Uterus (tissue), 4 donors: ENCODE measurements around the gene CST9L. TPM values are rescaled to one million over a fixed set of nuclear protein-coding genes. Genes with fewer than 3 reads are reported as not detected.

ENCODE experiments used
- DNase-seq, 2 donors: peaks; one replicate each; pipeline ENCODE4 v3.0.0-alpha.2; 2019 to 2020
- H3K27ac ChIP-seq, 2 donors: fragments of 200-600 bp; sonication (generic); 1 replicate in 1 of 2; 2 replicates in 1 of 2; pipeline ENCODE4 v1.5.1; 2016 to 2018
- H3K27me3 ChIP-seq, 2 donors: fragments of 200-600 bp; sonication (generic); one replicate each; pipeline ENCODE4 v1.5.1; 2018 to 2019; ENCODE audit warnings: control low read depth in 1 of 2
- H3K36me3 ChIP-seq, 2 donors: fragments of 200-600 bp; sonication (generic); one replicate each; pipeline ENCODE4 v1.5.1; 2019; ENCODE audit warnings: control low read depth in 1 of 2
- H3K4me1 ChIP-seq, 2 donors: fragments of 200-600 bp; sonication (generic); one replicate each; pipeline ENCODE4 v1.5.1; 2018 to 2019; ENCODE audit warnings: control low read depth in 1 of 2
- H3K4me3 ChIP-seq, 2 donors: fragments of 200-600 bp; sonication (generic); 1 replicate in 1 of 2; 2 replicates in 1 of 2; pipeline ENCODE4 v1.5.1; 2018 to 2019; ENCODE audit warnings: mild to moderate bottlenecking in 1 of 2
- H3K9me3 ChIP-seq, 2 donors: fragments of 200-600 bp; sonication (generic); one replicate each; pipeline ENCODE4 v1.5.1; 2019; ENCODE audit warnings: control low read depth in 1 of 2
- CTCF ChIP-seq, 4 experiments: fragments of 200-600 bp in 2 of 4; fragments of 450-650 bp in 2 of 4; sonication (generic) in 2 of 4; IDR thresholded peaks; one replicate each; pipeline ENCODE4 v1.5.1; 2016 to 2019; ENCODE audit warnings: antibody characterized with exemption in 4 of 4, mild to moderate bottlenecking in 2 of 4, moderate library complexity in 1 of 4
- POLR2A ChIP-seq, 2 donors: fragments of 450-650 bp; IDR thresholded peaks; one replicate each; pipeline ENCODE4 v1.6.1; 2016; ENCODE audit warnings: antibody characterized with exemption in 2 of 2, mild to moderate bottlenecking in 1 of 2, moderate library complexity in 1 of 2
- intact Hi-C: fragments of 100-400 bp; cut with DNase I; formaldehyde crosslinking; loops from one replicate; pipeline ENCODE4 v1.15.1; 2023; ENCODE audit warnings: low total_unique reads
- total RNA-seq, 4 donors: library from RNA; depleted of rRNA in 3 of 4; stranded (reverse); fragments of >200 nt in 3 of 4; gene quantifications; one replicate each; pipeline versions ENCODE4 v1.1.0 to v1.2.4, GENCODE V29; 2014 to 2023
- donor health status: DM: yes; HTN: yes; CAD: no.

The CST9L gene
- total RNA-seq, 4 donors from 2014 or later, result not detected

GRCh38 chr20:23554401-23554800 is 13.9 kb downstream of the CST9L start:
- Histone ChIP-seq H3K36me3 (no peaks in the 10 kb centered on the region), H3K9me3 (no peaks in the 10 kb centered on the region), H3K27ac (no peak overlapping the region), H3K4me1 (no peaks in the 10 kb centered on the region), H3K4me3 (no peak overlapping the region), H3K27me3 (no peaks in the 10 kb centered on the region)
- no peak for DNase-seq
- TF ChIP-seq CTCF (IDR thresholded peaks at IDR 0.05), result no peak
- TF ChIP-seq POLR2A (IDR thresholded peaks at IDR 0.05), result no peak
- intact Hi-C loops, result no loop called here

GRCh38 chr20:23551786-23552185 is 16.5 kb downstream of the CST9L start:
- no peaks in the 10 kb centered on the region for H3K36me3 ChIP-seq
- no peaks in the 10 kb centered on the region for H3K9me3 ChIP-seq
- no peak overlapping the region for H3K27ac ChIP-seq
- H3K4me1 ChIP-seq, result no peaks in the 10 kb centered on the region
- DNase-seq, result no peak
- TF ChIP-seq CTCF (IDR thresholded peaks at IDR 0.05) (no peak), POLR2A (IDR thresholded peaks at IDR 0.05) (no peak)
- intact Hi-C loops, result no loop called here
- H3K27me3 ChIP-seq, result no peaks in the 10 kb centered on the region
- H3K4me3 ChIP-seq, result no peak overlapping the region

GRCh38 chr20:23551383-23551782 is 16.9 kb downstream of the CST9L start:
- Histone ChIP-seq H3K4me1 (no peaks in the 10 kb centered on the region), H3K27ac (no peak overlapping the region), H3K4me3 (no peak overlapping the region), H3K36me3 (no peaks in the 10 kb centered on the region), H3K27me3 (no peaks in the 10 kb centered on the region), H3K9me3 (no peaks in the 10 kb centered on the region)
- intact Hi-C loops, result no loop called here
- TF ChIP-seq CTCF (IDR thresholded peaks at IDR 0.05), result no peak
- no peak for TF ChIP-seq POLR2A (IDR thresholded peaks at IDR 0.05)
- DNase-seq, result no peak

- no peak overlapping the region for H3K27ac ChIP-seq
- no peaks in the 10 kb centered on the region for H3K9me3 ChIP-seq
- H3K27me3 ChIP-seq, result no peaks in the 10 kb centered on the region
- no peaks in the 10 kb centered on the region for H3K36me3 ChIP-seq
- DNase-seq, result no peak
- no peaks in the 10 kb centered on the region for H3K4me1 ChIP-seq
- intact Hi-C loops, result no loop called here
- TF ChIP-seq CTCF (IDR thresholded peaks at IDR 0.05) (no peak), POLR2A (IDR thresholded peaks at IDR 0.05) (no peak)
- H3K4me3 ChIP-seq, result no peak overlapping the region
Measured at GRCh38 chr20:23550227-23550626, 18.1 kb downstream of the CST9L start.

- DNase-seq, result no peak
- Histone ChIP-seq H3K9me3 (no peaks in the 10 kb centered on the region), H3K36me3 (no peaks in the 10 kb centered on the region), H3K4me3 (no peak overlapping the region), H3K4me1 (no peaks in the 10 kb centered on the region), H3K27me3 (no peaks in the 10 kb centered on the region), H3K27ac (no peak overlapping the region)
- intact Hi-C loops, result no loop called here
- TF ChIP-seq POLR2A (IDR thresholded peaks at IDR 0.05), result no peak
- TF ChIP-seq CTCF (IDR thresholded peaks at IDR 0.05), result no peak
Measured at GRCh38 chr20:23548408-23548807, 19.9 kb downstream of the CST9L start.
